ENCODE measurements around the gene OSBPL10.

DNA sequence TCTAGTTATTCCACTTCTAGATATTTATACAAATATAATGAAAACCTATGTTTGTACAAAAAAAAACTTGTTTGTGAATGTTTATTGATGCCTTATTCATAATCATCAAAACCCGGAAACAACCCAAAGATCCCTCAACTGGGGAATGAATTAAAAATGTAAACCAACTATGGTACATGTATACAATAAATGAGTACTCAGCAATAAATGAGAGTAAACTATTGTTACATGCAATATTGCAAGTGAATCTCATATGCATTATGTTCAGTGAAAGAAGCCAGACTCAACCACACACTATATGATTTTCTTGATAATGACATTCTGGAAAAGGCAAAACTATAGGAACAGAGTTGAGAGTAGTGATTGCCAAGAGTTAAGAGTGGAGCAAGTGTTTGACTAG, 12.8 kb upstream of the OSBPL10 start:
- TF ChIP-seq POLR2A (IDR thresholded peaks at IDR 0.05) (no peak), POLR2AphosphoS5 (IDR thresholded peaks at IDR 0.05) (no peak)
- TF ChIP-seq, protein P1, sequence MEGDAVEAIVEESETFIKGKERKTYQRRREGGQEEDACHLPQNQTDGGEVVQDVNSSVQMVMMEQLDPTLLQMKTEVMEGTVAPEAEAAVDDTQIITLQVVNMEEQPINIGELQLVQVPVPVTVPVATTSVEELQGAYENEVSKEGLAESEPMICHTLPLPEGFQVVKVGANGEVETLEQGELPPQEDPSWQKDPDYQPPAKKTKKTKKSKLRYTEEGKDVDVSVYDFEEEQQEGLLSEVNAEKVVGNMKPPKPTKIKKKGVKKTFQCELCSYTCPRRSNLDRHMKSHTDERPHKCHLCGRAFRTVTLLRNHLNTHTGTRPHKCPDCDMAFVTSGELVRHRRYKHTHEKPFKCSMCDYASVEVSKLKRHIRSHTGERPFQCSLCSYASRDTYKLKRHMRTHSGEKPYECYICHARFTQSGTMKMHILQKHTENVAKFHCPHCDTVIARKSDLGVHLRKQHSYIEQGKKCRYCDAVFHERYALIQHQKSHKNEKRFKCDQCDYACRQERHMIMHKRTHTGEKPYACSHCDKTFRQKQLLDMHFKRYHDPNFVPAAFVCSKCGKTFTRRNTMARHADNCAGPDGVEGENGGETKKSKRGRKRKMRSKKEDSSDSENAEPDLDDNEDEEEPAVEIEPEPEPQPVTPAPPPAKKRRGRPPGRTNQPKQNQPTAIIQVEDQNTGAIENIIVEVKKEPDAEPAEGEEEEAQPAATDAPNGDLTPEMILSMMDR (IDR thresholded peaks at IDR 0.05): no peak

Measured in prostate gland (tissue), 2 donors.